ENCODE results near the gene XPO4. TPM values are rescaled to one million over a fixed set of nuclear protein-coding genes. Genes with fewer than 3 reads are reported as not detected.

XPO4 gene
- total and polyA plus RNA-seq, 10 of the 15 experiments (the other 5 are each of a cell fraction or from before 2014, with no cell fraction given) = 3.6 to 24.9 (median 18.4) TPM

GRCh38 chr13:20803180-20803965 lies 99.2 kb downstream of the XPO4 start (continued):
- TF ChIP-seq SMAD1 (IDR thresholded peaks at IDR 0.05; ENCODE audit: low read depth, partially characterized antibody) = no peak
- no peak for TF ChIP-seq SMAD5 (IDR thresholded peaks at IDR 0.05; ENCODE audit: low read depth)
- TF ChIP-seq SP1 (IDR thresholded peaks at IDR 0.05; ENCODE audit: low read depth, low read length) = no peak
- no peak for TF ChIP-seq SIN3A (IDR thresholded peaks at IDR 0.05; ENCODE audit: low read depth, low read length)
- TF ChIP-seq MTA2 (IDR thresholded peaks at IDR 0.05; ENCODE audit: low read depth) = no peak
- no peak for TF ChIP-seq PAX5 (IDR thresholded peaks at IDR 0.05; ENCODE audit: borderline replicate concordance, low read depth, low read length)
- no peak for TF ChIP-seq ELK1 (IDR thresholded peaks at IDR 0.05; ENCODE audit: low read depth, low read length)
- no peak for TF ChIP-seq PKNOX1 (IDR thresholded peaks at IDR 0.05)
- no peak for TF ChIP-seq CHD2 (IDR thresholded peaks at IDR 0.05; ENCODE audit: borderline replicate concordance, low read depth, low read length)

DNA sequence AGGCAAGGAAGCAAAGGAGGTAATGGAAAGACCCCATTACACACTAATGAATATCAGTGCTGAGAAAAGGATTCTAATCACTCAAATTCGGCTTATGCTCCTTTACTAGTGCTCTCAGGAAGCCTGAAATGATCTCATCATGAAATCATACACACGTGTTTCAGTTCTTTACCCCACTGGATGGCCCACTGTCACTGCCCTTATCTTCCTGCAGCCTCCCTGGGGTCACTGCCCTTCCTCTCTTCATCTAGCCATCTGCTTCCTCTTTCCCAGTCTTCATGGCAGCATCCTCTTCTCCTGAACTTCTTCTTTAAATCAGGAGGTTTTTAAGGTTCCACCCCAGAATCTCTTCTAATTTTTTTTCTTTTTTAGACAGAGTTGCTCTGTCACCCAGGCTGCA lies 100.8 kb downstream of the XPO4 start:
- no TSS peak for BruUV-seq (replicated peaks)
- no peak for DNase-seq (ENCODE audit: low read depth, low spot score)
- CTCF ChIA-PET = no interaction called here

More for the DNA sequence above, 100.8 kb downstream of the XPO4 start:
- H3K9ac ChIP-seq (ENCODE audit: control insufficient read depth, insufficient read depth, low read length) = no peak overlapping the region
- RAD21 ChIA-PET (ENCODE audit: unreplicated experiment) = no interaction called here
- H3K4me2 ChIP-seq (ENCODE audit: control insufficient read depth, insufficient read depth) = no peak overlapping the region
- peaks cover 2 to 15% of the 10 kb centered on the region in 2 experiments for H3K36me3 ChIP-seq (ENCODE audit: control insufficient read depth in 2 of 2, insufficient read depth in 2 of 2, low read length in 1 of 2)
- SMC1A ChIA-PET (ENCODE audit: uncharacterized antibody, unreplicated experiment) = no interaction called here
- no peaks in the 10 kb centered on the region for H3K27me3 ChIP-seq (replicated peaks in 1 of 2; ENCODE audit: control insufficient read depth in 2 of 2, insufficient read depth in 2 of 2, low read length in 1 of 2)
- H3K4me1 ChIP-seq (ENCODE audit: control insufficient read depth, insufficient read depth, low read length) = no peaks in the 10 kb centered on the region
- POLR2A ChIA-PET = no interaction called here
- intact Hi-C loops (cut with micrococcal nuclease; ENCODE audit: unreplicated experiment) = no loop called here
- ATAC-seq = no peak
- FAIRE-seq = no peak
- no peak overlapping the region for H3K4me3 ChIP-seq
- H3K9me3 ChIP-seq (replicated peaks; ENCODE audit: control insufficient read depth, insufficient read depth, low read length) = no peaks in the 10 kb centered on the region
- H3K79me2 ChIP-seq (ENCODE audit: control insufficient read depth, insufficient read depth, low read length) = no peaks in the 10 kb centered on the region; the same call in 1 of the 2 replicates
- no peak overlapping the region for H2AFZ ChIP-seq (ENCODE audit: control insufficient read depth, low read depth, low read length)
- H3K27ac ChIP-seq (ENCODE audit: control insufficient read depth, insufficient read depth) = no peak overlapping the region
- TF ChIP-seq, protein P1, sequence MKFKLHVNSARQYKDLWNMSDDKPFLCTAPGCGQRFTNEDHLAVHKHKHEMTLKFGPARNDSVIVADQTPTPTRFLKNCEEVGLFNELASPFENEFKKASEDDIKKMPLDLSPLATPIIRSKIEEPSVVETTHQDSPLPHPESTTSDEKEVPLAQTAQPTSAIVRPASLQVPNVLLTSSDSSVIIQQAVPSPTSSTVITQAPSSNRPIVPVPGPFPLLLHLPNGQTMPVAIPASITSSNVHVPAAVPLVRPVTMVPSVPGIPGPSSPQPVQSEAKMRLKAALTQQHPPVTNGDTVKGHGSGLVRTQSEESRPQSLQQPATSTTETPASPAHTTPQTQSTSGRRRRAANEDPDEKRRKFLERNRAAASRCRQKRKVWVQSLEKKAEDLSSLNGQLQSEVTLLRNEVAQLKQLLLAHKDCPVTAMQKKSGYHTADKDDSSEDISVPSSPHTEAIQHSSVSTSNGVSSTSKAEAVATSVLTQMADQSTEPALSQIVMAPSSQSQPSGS (IDR thresholded peaks at IDR 0.05; ENCODE audit: low read length) = no peak
- TF ChIP-seq BHLHE40 (IDR thresholded peaks at IDR 0.05; ENCODE audit: borderline replicate concordance in 1 of 2, low read depth in 2 of 2, low read length in 1 of 2) = no peak
- no peak for TF ChIP-seq BCLAF1 (IDR thresholded peaks at IDR 0.05)
- no peak for TF ChIP-seq ZNF622 (IDR thresholded peaks at IDR 0.05)
- TF ChIP-seq NR2C2 (IDR thresholded peaks at IDR 0.05; ENCODE audit: borderline replicate concordance, control insufficient read depth, insufficient read length, low read depth) = no peak
- no peak for TF ChIP-seq SREBF1 (IDR thresholded peaks at IDR 0.05; ENCODE audit: low read length)
- TF ChIP-seq ATF7 (IDR thresholded peaks at IDR 0.05; ENCODE audit: low read depth) = no peak
- no peak for TF ChIP-seq KLF5 (IDR thresholded peaks at IDR 0.05; ENCODE audit: partially characterized antibody)
- in situ Hi-C loops (cut with MboI) = no loop called here
- 24% methylated on average over 2 of the region's 2 CpGs for WGBS (ENCODE audit: insufficient coverage, insufficient replicate concordance, low lambda C conversion rate, missing lambda C conversion rate)
- H4K20me1 ChIP-seq (ENCODE audit: control insufficient read depth, insufficient read depth) = no peaks in the 10 kb centered on the region

All from GM12878 (cell line).